HG03045 (cell line): ENCODE results near the gene MDN1.
"Not testable (repeated sequence)": the region's sequence is repeated elsewhere in the genome, so short reads cannot be mapped to it uniquely, and the experiment has no call there.

Source experiments
- ATAC-seq: cut with Tn5 transposase; IDR thresholded peaks from one replicate; pipeline ENCODE4 v1.9.1; 2021; ENCODE audit warnings: mild to moderate bottlenecking, moderate library complexity; ENCODE audit not compliant: unreplicated experiment

MDN1 gene

DNA sequence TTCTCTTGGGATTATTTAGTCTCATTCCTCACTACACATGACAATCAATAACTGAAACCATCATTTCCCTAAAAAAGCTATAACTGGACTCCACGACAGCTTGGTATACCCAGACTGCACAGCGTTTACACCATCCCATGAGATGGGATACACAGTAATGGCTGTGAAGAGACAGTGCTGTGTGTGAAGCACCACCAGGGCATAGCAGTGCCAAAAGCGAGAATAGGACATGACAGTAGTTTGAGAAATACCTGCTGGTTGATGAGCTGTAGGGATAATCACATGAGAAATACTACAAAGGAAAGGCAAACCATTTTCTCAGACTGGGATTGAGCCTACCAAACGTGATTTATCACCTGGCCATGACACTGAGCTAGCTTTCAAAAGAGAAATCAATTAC lies 158.6 kb downstream of the MDN1 start:
- ATAC-seq = no peak

GRCh38 chr6:89657445-89658158 lies 162.0 kb downstream of the MDN1 start:
- no peak for ATAC-seq

DNA sequence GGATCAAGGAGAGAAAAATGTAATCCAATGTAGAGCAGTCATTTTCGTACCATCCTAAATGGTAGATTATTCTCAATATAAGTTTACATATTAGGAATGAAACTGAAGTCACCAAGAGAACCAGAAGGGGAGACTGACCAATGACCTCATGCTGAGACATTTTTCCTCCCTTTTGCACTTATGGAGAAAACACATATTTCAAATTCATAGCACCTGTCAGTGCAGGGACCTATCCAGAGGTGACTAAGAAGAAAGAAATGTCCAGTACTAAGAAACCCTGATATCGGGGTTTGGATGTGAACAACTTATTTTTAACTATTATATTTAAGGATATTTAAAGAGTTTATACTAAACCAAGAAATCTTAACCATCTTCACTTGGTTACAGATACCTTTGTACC lies 164.5 kb downstream of the MDN1 start:
- no peak for ATAC-seq

DNA sequence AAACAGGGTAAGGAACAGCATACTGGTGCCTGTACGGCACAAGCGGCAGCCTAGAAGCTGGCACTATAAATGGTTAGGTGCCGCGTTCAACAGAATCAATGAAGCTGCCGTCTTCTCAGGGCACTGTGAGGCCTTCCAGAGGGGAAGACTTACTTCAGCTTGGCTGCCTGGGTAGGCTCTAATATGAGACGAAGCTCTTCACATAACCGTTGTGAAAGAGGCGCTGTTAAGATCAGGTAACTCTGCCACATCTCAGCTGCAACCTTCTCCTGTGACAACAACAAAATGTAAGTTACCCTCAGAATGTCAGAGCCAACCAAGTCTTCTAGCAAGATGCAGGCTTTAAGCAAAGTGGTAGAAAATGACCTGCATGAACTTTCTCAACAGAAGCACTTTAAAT lies 169.0 kb downstream of the MDN1 start:
- ATAC-seq = no peak

GRCh38 chr6:89649682-89650081 lies 169.9 kb downstream of the MDN1 start:
- no peak for ATAC-seq

- ATAC-seq = no peak
Observed at GRCh38 chr6:89644864-89645263, 174.7 kb downstream of the MDN1 start.

DNA sequence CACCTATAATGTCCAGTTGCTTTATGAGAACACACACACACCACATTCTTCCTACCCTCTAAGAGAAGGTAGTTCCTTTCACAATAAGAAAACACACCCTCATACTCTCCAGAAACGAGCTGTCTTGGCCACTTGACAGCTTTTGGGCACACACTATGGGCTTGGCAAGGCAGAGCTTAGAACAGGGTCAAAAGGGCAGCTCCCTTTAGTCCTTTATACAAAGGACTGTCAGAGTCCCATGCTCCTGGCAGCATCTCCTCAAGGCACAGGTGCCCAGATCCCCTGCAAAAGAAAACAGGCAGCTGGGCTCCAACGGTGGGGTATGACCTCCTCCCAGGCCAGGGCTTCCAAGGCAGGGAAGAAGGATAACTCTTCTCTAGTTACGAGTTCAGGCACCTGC lies 176.2 kb downstream of the MDN1 start:
- no peak for ATAC-seq

- no peak for ATAC-seq
Observed at GRCh38 chr6:89642956-89643355, 176.6 kb downstream of the MDN1 start.

DNA sequence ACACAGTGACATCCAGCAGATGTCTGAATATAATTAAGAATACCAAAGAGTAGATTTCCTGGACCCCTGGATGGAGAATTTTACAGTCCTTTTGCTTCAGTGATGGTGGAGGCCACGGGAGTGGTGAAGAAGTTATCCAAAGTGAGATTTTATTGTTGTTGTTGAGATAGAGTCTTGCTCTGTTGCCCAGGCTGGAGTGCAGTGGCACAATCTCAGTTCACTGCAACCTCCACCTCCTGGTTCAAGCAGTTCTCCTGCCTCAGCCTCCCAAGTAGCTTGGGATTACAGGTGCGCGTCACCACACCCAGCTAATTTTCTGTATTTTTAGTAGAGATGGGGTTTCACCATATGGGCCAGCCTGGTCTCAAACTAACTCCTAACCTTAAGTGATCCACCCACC lies 178.0 kb downstream of the MDN1 start:
- ATAC-seq = not testable (repeated sequence)

DNA sequence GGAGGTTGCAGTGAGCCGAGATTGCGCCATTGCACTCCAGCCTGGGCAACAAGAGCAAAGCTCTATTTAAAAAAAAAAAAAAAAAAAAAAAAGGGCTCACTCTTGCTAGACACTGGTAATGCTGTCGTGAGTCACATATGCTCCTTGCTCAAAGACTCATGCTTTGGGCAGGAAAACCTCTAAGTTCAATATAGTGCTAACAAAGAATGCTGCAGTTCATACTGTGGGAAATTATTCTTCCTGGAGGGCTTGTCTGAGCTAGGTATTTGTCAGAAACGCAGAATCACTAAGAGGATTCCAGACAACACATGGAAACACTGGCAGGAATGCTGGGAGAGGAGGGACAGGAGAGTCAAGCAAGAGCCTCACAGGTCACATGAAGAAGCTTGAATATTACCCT lies 178.8 kb downstream of the MDN1 start:
- ATAC-seq = no peak

DNA sequence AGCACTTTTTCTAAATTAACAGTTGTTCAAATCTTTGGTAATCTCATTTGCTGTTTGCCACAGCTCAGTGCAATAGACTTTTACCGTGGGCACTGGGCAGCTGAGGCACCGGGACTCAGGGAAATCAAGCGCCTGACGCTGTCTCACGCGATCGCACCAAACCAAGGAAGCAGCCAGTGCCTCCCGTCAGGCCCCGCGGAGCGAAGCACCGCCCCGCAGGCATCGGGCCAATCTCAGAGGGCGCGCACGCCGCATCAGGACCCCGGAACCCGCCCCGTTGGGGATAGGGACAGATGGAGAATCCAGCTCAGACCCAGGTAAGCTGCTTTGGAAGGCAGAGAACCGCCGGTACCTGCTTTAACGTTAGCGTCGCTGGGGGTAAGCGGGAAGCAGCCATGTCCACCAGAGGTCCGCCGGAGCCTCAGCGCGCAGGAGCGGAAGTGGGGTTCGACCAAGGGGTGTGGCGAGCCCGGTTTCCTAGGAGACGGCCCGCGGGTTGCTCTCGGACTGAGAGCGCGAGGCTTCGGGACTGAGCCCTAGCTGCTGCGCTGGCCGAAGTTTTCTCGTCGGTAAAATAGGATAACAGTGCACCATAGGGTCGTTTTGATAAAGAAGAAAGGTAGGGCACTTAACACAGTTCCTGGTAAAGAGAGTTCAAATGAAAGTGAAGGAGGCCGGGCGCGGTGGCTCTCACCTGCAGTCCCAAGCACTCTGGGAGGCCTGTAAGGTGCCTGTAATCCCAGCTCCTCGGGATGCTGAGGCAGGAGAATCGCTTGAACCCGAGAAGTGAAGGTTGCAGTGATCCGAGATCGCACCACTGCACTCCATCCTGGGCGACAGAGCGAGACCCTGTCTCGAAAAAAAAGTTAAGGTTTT lies 181.0 kb downstream of the MDN1 start, which contains the start of gene LYRM2:
Gene LYRM2 (minus strand): TSS at position 428 of the 876 bp plus-strand sequence. CDS start 31 bp downstream, at position 397.
- ATAC-seq = peak; percentile 99

- no peak for ATAC-seq
Observed at GRCh38 chr6:89637960-89638319, 181.7 kb downstream of the MDN1 start.

DNA sequence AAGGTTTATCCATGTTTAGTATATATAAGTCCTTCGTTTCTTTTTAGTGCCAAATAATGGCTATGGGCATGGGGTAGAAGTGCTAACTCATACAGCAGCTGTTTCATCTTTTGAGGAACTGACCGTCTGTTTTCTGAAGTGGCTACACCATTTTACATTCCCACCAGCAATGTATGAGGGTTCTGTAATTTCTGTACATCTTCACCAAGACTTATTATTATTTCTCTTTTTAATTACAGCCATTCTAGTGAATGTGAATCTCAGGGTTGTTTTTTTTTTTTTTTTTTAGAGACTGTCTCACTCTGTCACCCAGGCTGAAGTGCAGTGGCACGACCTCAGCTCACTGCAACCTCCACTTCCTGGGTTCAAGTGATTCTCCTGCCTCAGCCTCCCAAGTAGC lies 183.2 kb downstream of the MDN1 start:
- ATAC-seq = not testable (repeated sequence)

- no peak for ATAC-seq
Observed at GRCh38 chr6:89630488-89630887, 189.1 kb downstream of the MDN1 start.

DNA sequence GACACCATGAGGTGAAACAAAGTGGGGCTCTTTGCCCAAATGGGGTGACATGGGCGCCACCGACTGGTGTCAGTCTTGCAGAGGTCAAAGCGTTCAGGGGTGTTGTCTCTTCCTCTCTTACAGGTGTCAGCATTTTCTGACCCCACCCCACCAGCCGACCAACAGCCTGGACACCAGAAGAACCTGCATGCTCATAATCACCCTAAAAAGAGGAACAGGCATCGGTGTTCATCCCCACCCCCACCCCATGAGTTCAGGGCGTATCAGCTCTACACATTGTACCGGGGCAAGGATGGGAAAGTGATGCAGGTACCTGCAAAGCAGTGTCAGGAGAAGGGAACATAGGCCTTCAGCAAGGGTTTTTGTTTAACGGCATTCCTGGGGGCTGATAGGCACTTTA lies 195.8 kb downstream of the MDN1 start:
- no peak for ATAC-seq

GRCh38 chr6:89619567-89619966 lies 200.0 kb downstream of the MDN1 start:
- no peak for ATAC-seq

- no peak for ATAC-seq
Observed at GRCh38 chr6:89618026-89618425, 201.6 kb downstream of the MDN1 start.

- ATAC-seq = no peak
Observed at GRCh38 chr6:89616531-89616930, 203.1 kb downstream of the MDN1 start.

DNA sequence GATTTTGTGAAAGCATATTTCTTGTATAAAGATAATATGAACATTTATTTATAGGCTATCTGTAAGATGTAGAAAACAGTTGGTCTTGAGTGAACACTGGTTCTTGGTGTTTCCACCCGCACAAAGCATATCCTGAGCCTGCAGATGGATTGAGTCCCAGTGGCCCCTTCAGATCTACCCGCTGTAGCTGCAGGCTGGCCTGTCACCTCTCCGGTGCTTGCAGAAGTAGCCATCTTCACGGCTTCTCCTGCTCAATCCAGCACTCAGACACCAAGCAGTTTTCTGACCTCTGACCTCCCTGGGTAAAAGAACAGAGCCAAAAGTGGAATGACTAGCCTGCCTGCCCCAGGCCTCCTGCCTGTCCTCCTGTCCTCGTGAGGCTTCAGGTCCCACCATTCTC lies 203.7 kb downstream of the MDN1 start:
- ATAC-seq = no peak

- no peak for ATAC-seq
Observed at GRCh38 chr6:89613790-89614189, 205.8 kb downstream of the MDN1 start.

- no peak for ATAC-seq
Observed at GRCh38 chr6:89612121-89612520, 207.5 kb downstream of the MDN1 start.

DNA sequence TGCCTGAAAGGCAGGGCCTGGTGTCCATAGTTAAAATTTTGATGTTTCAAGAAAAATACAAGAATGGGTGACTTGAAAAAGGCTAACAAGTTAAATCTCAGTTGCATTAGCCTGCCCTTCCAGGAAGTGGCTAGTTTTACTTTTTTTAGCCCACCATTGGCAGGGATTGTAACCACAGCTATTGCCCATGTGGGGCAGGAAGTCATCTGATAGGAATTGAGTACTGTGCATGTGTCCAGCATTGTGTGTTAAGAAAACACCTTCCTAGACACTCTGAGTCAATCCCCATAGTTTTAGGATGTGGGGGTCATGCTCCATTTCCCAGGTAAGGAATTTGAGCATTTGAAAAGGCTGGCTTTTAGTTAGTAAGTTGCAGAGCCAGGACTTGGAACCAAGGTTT lies 207.9 kb downstream of the MDN1 start:
- ATAC-seq = no peak
